H1 (cell line): ENCODE results near the gene SUSD5. TPM values are rescaled to one million over a fixed set of nuclear protein-coding genes. Genes with fewer than 3 reads are reported as not detected.

Source experiments
- CTCF ChIA-PET: fragments of 300-600 bp; sonication (Branson Sonifier 250); formaldehyde crosslinking; loops from one replicate; lab custom pipeline; 2021; ENCODE audit not compliant: partially characterized antibody; lab: Charles Lee
- POLR2A ChIA-PET: fragments of 300-600 bp; sonication (Branson Sonifier 250); formaldehyde crosslinking; loops from one replicate; lab custom pipeline; 2021; ENCODE audit warnings: inconsistent platforms; ENCODE audit not compliant: partially characterized antibody; lab: Charles Lee
- DNase-seq, 2 experiments: peaks; one replicate each; pipeline versions ENCODE4 v3.0.0 to v3.0.0-alpha.2; 2010 to 2022; ENCODE audit warnings: low spot score in 2 of 2, low read depth in 1 of 2, mixed read lengths in 1 of 2
- FAIRE-seq: peaks from 2 replicates; lab custom pipeline; 2011; peaks lifted over from hg19 to GRCh38; lab: Jason Lieb, UNC
- H2AFZ ChIP-seq: 2 replicates; pipeline ENCODE4 v1.8.1; 2012; ENCODE audit warnings: low read length, inconsistent platforms
- H2AK5ac ChIP-seq: 2 replicates; pipeline ENCODE4 v1.6.1; 2013; ENCODE audit warnings: low read depth, low read length
- H2BK120ac ChIP-seq: replicated peaks from 2 replicates; pipeline ENCODE3; 2013; ENCODE audit warnings: low read depth, low read length, inconsistent platforms
- H2BK12ac ChIP-seq: 2 replicates; pipeline ENCODE4 v1.6.1; 2013; ENCODE audit warnings: low read depth, low read length
- H2BK15ac ChIP-seq: 2 replicates; pipeline ENCODE4 v1.6.1; 2013; ENCODE audit warnings: low read length
- H2BK20ac ChIP-seq: 2 replicates; pipeline ENCODE4 v1.6.1; 2013; ENCODE audit warnings: low read length
- H2BK5ac ChIP-seq: 2 replicates; pipeline ENCODE4 v1.6.1; 2013; ENCODE audit warnings: low read depth, low read length
- H3K14ac ChIP-seq: 2 replicates; pipeline ENCODE4 v1.6.1; 2013; ENCODE audit warnings: inconsistent platforms; ENCODE audit not compliant: insufficient read length
- H3K18ac ChIP-seq: 2 replicates; pipeline ENCODE4 v1.6.1; 2013; ENCODE audit warnings: low read length; ENCODE audit errors: extremely low read depth
- H3K23ac ChIP-seq: 2 replicates; pipeline ENCODE4 v1.6.1; 2013; ENCODE audit warnings: inconsistent platforms; ENCODE audit not compliant: insufficient read length
- H3K23me2 ChIP-seq: 2 replicates; pipeline ENCODE4 v1.6.1; 2013; ENCODE audit warnings: low read depth, low read length
- H3K27ac ChIP-seq: 2 replicates; pipeline ENCODE4 v1.6.1; 2011; ENCODE audit warnings: low read depth, low read length, inconsistent platforms
- H3K27me3 ChIP-seq, 4 experiments: replicated peaks in 1 of 4; 1 replicate in 1 of 4; 2 replicates in 3 of 4; pipeline versions ENCODE4 v1.6.1 to v1.8.1; 2011 to 2013; ENCODE audit warnings: low read length in 3 of 4, mild to moderate bottlenecking in 3 of 4, inconsistent platforms in 2 of 4, mixed read lengths in 2 of 4, moderate library complexity in 1 of 4; ENCODE audit not compliant: control insufficient read depth in 3 of 4, insufficient read depth in 3 of 4; ENCODE audit errors: extremely low read depth in 1 of 4
- H3K36me3 ChIP-seq, 4 experiments: 2 replicates each; pipeline versions ENCODE4 v1.6.1 to v1.8.1; 2011 to 2013; ENCODE audit warnings: mild to moderate bottlenecking in 4 of 4, low read length in 3 of 4, moderate library complexity in 2 of 4, control low read depth in 1 of 4, inconsistent platforms in 1 of 4; ENCODE audit not compliant: insufficient read depth in 4 of 4, control insufficient read depth in 2 of 4
- H3K4ac ChIP-seq: replicated peaks from 2 replicates; pipeline ENCODE3; 2013; ENCODE audit warnings: low read length, low read depth, mixed read lengths, inconsistent platforms; ENCODE audit not compliant: insufficient read length
- H3K4me1 ChIP-seq, 4 experiments: replicated peaks in 1 of 4; 1 replicate in 1 of 4; 2 replicates in 3 of 4; pipeline versions ENCODE4 v1.6.1 to v1.8.1; 2011 to 2013; ENCODE audit warnings: low read length in 3 of 4, inconsistent platforms in 2 of 4, mixed read lengths in 1 of 4; ENCODE audit not compliant: insufficient read depth in 4 of 4, control insufficient read depth in 3 of 4
- H3K4me2 ChIP-seq, 2 experiments: 2 replicates each; pipeline versions ENCODE4 v1.6.1 to v1.8.1; 2011 to 2013; ENCODE audit warnings: low read depth in 2 of 2, low read length in 2 of 2, control low read depth in 1 of 2, inconsistent platforms in 1 of 2, mild to moderate bottlenecking in 1 of 2; ENCODE audit not compliant: insufficient read depth in 1 of 2
- H3K4me3 ChIP-seq, 4 experiments: fragments of 200-600, 300-600 bp in 1 of 4; sonication (generic), shearing (Covaris generic), sonication (Bioruptor Twin) in 1 of 4; 2 replicates each; pipeline versions ENCODE4 v1.5.1 to v1.8.1; 2011 to 2016; ENCODE audit warnings: low read length in 4 of 4, low read depth in 3 of 4, control low read depth in 2 of 4, inconsistent platforms in 2 of 4, mild to moderate bottlenecking in 2 of 4, mixed read lengths in 1 of 4, moderate library complexity in 1 of 4; ENCODE audit not compliant: insufficient read depth in 2 of 4; ENCODE audit errors: extremely low read depth in 1 of 4
- H3K56ac ChIP-seq: replicated peaks from 2 replicates; pipeline ENCODE3; 2013; ENCODE audit warnings: low read depth, mild to moderate bottlenecking, mixed read lengths, low read length, inconsistent platforms; ENCODE audit not compliant: insufficient read length
- H3K79me1 ChIP-seq: 2 replicates; pipeline ENCODE4 v1.6.1; 2013; ENCODE audit warnings: low read depth, low read length, control low read depth
- H3K79me2 ChIP-seq, 2 experiments: 2 replicates each; pipeline versions ENCODE4 v1.6.1 to v1.8.1; 2012 to 2013; ENCODE audit warnings: low read length in 2 of 2, mild to moderate bottlenecking in 2 of 2, inconsistent platforms in 1 of 2; ENCODE audit not compliant: insufficient read depth in 2 of 2, control insufficient read depth in 1 of 2
- H3K9ac ChIP-seq, 4 experiments: replicated peaks in 1 of 4; 1 replicate in 1 of 4; 2 replicates in 3 of 4; pipeline versions ENCODE4 v1.6.1 to v1.8.1; 2011 to 2013; ENCODE audit warnings: low read depth in 3 of 4, low read length in 3 of 4, control low read depth in 2 of 4, mild to moderate bottlenecking in 2 of 4, moderate library complexity in 2 of 4, inconsistent platforms in 1 of 4; ENCODE audit errors: extremely low read depth in 1 of 4
- H3K9me3 ChIP-seq, 2 experiments: 2 replicates each; pipeline versions ENCODE4 v1.6.1 to v1.8.1; 2012 to 2013; ENCODE audit warnings: mild to moderate bottlenecking in 2 of 2, moderate library complexity in 2 of 2, control low read depth in 1 of 2, inconsistent platforms in 1 of 2, low read depth in 1 of 2, low read length in 1 of 2, mixed read lengths in 1 of 2; ENCODE audit not compliant: insufficient read depth in 2 of 2
- H4K20me1 ChIP-seq, 2 experiments: replicated peaks in 1 of 2; 2 replicates each; pipeline versions ENCODE3 to v1.8.1; 2011 to 2013; ENCODE audit warnings: inconsistent platforms in 2 of 2, low read length in 2 of 2, mild to moderate bottlenecking in 1 of 2; ENCODE audit not compliant: insufficient read depth in 2 of 2, control insufficient read depth in 1 of 2
- H4K5ac ChIP-seq: 2 replicates; pipeline ENCODE4 v1.6.1; 2013; ENCODE audit warnings: low read length, low read depth, mixed read lengths, inconsistent platforms; ENCODE audit not compliant: insufficient read length
- H4K8ac ChIP-seq: 2 replicates; pipeline ENCODE4 v1.8.0; 2013; ENCODE audit warnings: mild to moderate bottlenecking, moderate library complexity, low read length, inconsistent platforms; ENCODE audit not compliant: insufficient read depth; ENCODE audit errors: extremely low read depth
- H4K91ac ChIP-seq: replicated peaks from 2 replicates; pipeline ENCODE3; 2013; ENCODE audit warnings: low read length, mixed read lengths, inconsistent platforms; ENCODE audit not compliant: insufficient read length
- MAX ChIP-seq: IDR thresholded peaks from 2 replicates; pipeline ENCODE4 v1.6.1; 2012; ENCODE audit warnings: inconsistent platforms
- POU5F1 ChIP-seq: IDR thresholded peaks from 2 replicates; pipeline ENCODE4 v1.6.1; 2011; ENCODE audit warnings: low read depth, mild to moderate bottlenecking, low read length, moderate library complexity
- WGBS, 2 experiments: shearing (Covaris generic) in 1 of 2; methylation state at CpG; one replicate each; pipeline versions ENCODE4 v1.1.6 to v1.1.7; 2013 to 2015; ENCODE audit warnings: low lambda C conversion rate in 2 of 2, mixed read lengths in 2 of 2, inconsistent platforms in 1 of 2, low coverage in 1 of 2, missing lambda C conversion rate in 1 of 2; ENCODE audit not compliant: insufficient replicate concordance in 2 of 2, insufficient coverage in 1 of 2, insufficient read length in 1 of 2; ENCODE audit errors: extremely low coverage in 1 of 2, missing lambda C conversion rate in 1 of 2; 5-methylcytosine and 5-hydroxymethylcytosine counted together
- polyA plus RNA-seq, 7 experiments: library from polyadenylated mRNA; depleted of rRNA in 3 of 7; stranded (reverse) in 5 of 7; unstranded in 2 of 7; fragments of >200 nt in 5 of 7; fragments of 200-250 nt in 2 of 7; gene quantifications; 1 replicate in 5 of 7; 2 replicates in 1 of 7; 4 replicates in 1 of 7; pipeline versions ENCODE4 v1.2.1 to v1.2.3, GENCODE V29; 2011 to 2013; ENCODE audit warnings: missing spikeins in 2 of 7, mixed read lengths in 2 of 7
- total RNA-seq: library from RNA; stranded (reverse); fragmentation: NEBNext Ultra II Directional; extraction: Animal tissue kit (Norgen Biotek cat#: 25700); gene quantifications from 2 replicates; pipeline ENCODE4 v1.2.1, GENCODE V29; 2021

The SUSD5 gene
- total and polyA plus RNA-seq, 2 of the 8 experiments (the other 6 are each of a cell fraction or from before 2014, with no cell fraction given), result 0.92 to 3.3 TPM

DNA sequence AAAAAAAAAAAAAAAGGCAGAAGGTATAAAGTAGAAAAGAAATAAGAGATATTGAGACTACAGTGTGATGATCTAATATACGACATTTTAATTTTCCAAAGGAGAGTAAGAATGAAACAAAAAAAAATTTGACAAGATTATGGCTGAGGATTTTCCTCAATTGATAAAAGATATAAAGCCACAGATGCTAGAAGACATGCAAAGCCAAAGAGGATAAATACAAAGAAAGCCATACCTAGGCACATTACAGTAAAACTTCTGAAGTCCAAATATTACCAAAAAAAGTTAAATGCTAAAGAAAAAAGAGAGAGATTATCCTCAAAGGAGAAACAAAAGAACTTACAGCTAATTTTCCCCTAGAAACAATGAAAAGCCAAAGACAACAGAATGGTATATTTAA, 20.3 kb upstream of the SUSD5 start:
- Histone ChIP-seq H3K23me2 (no peaks in the 10 kb centered on the region), H3K27me3 (no peaks in the 10 kb centered on the region), H2BK15ac (no peak overlapping the region), H3K36me3 (no peaks in the 10 kb centered on the region; a peak in 1 of 8 replicates), H2BK12ac (no peak overlapping the region), H2AFZ (no peak overlapping the region), H2AK5ac (no peak overlapping the region), H3K56ac (no peak overlapping the region), H4K8ac (no peak overlapping the region), H3K18ac (no peak overlapping the region), H3K4me1 (no peaks in the 10 kb centered on the region), H3K79me1 (no peaks in the 10 kb centered on the region), H3K14ac (no peak overlapping the region), H2BK20ac (no peak overlapping the region), H3K4me3 (no peak overlapping the region), H3K4ac (no peak overlapping the region), H3K9me3 (no peaks in the 10 kb centered on the region), H3K4me2 (no peak overlapping the region), H4K91ac (no peak overlapping the region), H4K5ac (no peak overlapping the region), H4K20me1 (no peaks in the 10 kb centered on the region), H3K23ac (no peak overlapping the region), H3K79me2 (no peaks in the 10 kb centered on the region), H2BK120ac (no peak overlapping the region), H3K9ac (no peak overlapping the region), H3K27ac (no peak overlapping the region), H2BK5ac (no peak overlapping the region)
- FAIRE-seq (no peak), DNase-seq (no peak)
- ChIA-PET POLR2A (no interaction called here), CTCF (interaction anchor here (0.6 kb wide), 1 partner anchor 865 kb away, joined by 3 read pairs; no protein-coding TSS in a partner anchor)
- 93% methylated on average over 1 of the region's 1 CpG; no CpG with 5 or more reads in 1 of the 2 experiments for WGBS, 2 experiments
- no peak for TF ChIP-seq MAX
- TF ChIP-seq POU5F1, result no peak
